NCI-H345 treated with DMSO at 0.1 percent for 48 hours (cell line): ENCODE results near the gene LTK.
A peak's percentile ranks its signal among the peaks of the same experiment; 100 is the strongest.

ENCODE experiments used
- DNase-seq: peaks from one replicate; lab custom pipeline; 2025; ENCODE audit not compliant: unreplicated experiment; lab: John Stamatoyannopoulos, UW

LTK gene

GRCh38 chr15:41499109-41499851, 14.3 kb downstream of the LTK start:
- DNase-seq, result no peak

- DNase-seq, result no peak
Measured at GRCh38 chr15:41498657-41499056, 15.0 kb downstream of the LTK start.

DNA sequence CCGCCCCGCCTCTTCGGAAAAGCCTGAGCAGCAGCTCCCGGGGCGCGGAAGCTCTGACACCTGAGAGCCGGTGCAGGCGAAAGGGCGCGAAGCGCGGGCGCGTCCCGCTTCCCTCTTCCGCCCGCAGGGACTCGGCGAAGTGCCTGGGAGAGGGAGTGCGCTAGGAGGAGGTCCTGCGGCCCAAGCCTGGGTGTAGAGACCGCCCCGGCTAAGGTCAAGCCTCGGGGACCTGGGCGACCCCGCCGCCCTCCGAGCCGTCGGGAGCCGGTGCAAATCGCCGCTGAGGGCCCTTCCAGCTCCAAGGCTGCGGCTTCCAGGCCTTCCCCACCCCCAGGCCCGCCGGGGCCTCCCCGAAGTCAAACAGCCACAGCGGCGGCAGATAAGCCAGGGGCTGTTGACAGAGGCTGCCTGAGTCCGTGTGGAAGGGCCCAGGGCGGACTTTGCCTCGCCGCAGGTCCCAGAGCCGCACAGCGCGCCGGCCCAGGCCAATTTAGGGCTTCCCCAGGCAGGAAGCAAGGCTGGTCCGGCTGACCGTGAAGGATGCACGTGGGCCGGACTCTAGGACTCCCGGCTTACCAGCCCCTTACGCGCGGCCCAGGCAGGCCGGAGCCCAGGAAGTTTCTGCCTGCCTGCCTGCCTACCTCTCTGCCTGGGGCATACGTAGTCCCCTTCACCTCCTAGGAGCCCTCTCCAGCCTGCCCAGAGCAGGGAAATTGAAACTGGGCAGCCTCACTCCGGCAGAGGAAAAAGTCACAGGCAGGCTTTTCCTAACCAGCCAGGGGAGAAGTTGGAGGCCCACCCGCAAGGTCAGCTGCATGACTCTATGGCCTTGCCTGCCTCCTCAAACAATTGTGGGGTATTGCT, 17.7 kb downstream of the LTK start:
- no peak for DNase-seq

GRCh38 chr15:41494922-41495735, 18.5 kb downstream of the LTK start:
- DNase-seq, result no peak

- DNase-seq, result no peak
Measured at GRCh38 chr15:41494190-41494921, 19.3 kb downstream of the LTK start.

- DNase-seq, result no peak
Measured at GRCh38 chr15:41493902-41494189, 19.8 kb downstream of the LTK start.

GRCh38 chr15:41493205-41493901, 20.3 kb downstream of the LTK start, which contains the start of gene ITPKA:
ITPKA (plus strand) TSS chr15:41493874; CDS start chr15:41493928, 54 bp downstream.
- peak; percentile 30 for DNase-seq

DNA sequence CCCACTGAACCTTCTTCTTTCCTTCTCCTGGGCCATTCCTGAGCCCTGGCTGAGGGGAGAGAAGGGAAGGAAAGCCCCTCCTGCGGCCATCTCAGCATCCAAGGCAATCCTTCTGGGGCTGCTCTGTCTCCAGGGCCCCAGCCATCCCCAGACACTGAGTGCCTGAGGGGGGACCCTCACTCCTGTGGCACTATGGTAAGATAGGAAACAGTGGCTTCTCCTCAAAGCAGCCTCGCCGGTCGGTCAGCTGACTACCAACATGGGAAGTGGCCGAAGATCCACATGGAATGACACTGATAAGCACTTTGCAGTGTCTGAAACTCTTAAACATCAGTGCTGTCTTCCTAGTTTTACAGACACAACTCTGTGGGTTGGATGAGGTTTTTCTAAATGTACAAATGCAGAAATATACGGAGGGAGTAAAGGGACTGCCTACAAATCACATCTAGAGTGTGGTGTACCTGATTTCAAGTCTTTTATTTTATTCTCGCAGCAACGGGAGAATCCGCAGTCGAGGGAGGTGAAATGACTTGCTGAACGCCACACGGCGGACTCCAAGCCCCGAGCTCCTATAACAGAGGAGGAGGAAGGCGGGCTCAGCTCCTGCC, 20.9 kb downstream of the LTK start:
- no peak for DNase-seq

GRCh38 chr15:41491889-41492288, 21.7 kb downstream of the LTK start:
- DNase-seq, result no peak

- no peak for DNase-seq
Measured at GRCh38 chr15:41490355-41490754, 23.3 kb downstream of the LTK start.

- DNase-seq, result no peak
Measured at GRCh38 chr15:41489641-41490040, 24.0 kb downstream of the LTK start.

- DNase-seq, result no peak
Measured at GRCh38 chr15:41487802-41488201, 25.8 kb downstream of the LTK start.

DNA sequence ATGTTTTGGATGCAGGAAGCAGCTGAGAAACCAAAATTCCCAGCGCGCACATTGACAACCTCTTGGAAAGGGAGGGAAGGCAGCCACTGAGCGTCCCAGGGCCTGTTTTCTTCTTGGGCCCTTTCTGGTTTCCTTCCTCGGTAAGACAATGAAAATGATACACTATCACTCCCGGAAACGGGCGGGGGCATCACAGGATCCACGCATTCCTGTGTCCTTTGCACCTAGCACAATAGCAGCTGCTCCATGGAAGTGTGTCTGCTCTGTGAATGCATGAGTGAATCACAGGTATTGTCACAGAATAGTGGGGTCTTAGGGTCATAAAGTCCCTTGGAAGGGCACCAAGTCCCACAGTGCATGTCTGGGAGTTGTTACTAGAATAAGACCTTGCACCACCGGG, 26.2 kb downstream of the LTK start:
- no peak for DNase-seq

GRCh38 chr15:41486286-41486685, 27.3 kb downstream of the LTK start:
- DNase-seq, result no peak

DNA sequence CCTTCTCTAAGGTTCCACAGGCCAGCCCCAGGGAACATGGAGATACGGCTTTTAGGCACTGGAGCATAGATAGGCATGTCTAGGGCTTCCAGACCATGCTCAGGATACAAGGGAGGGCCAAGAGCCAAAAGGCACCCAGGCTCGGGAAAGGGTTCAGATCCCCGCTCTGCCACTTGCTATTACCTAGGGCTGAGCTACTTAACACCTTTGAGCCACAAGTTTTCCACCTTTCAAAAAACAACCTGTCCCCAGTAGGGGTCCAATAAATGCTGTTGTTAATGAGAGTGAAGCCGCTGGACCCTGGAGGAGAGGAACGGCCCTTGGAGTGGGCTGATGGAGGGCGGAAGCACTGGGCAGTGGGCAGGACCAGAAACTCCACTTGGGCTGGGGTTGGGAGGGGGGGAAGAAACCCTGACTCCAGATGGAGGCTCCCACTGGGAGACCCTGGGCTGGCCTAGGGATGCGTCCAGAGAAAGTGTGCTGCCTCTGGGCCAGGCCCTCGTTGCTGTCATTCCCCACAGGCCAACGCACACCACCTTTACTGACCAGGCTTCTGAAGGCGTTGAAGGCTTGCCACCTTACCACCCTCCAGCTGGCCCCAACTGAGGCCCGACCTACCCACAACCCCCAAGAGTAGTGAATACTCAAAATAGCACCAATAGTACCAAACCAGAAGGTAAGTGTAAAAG, 28.5 kb downstream of the LTK start:
- DNase-seq, result no peak

DNA sequence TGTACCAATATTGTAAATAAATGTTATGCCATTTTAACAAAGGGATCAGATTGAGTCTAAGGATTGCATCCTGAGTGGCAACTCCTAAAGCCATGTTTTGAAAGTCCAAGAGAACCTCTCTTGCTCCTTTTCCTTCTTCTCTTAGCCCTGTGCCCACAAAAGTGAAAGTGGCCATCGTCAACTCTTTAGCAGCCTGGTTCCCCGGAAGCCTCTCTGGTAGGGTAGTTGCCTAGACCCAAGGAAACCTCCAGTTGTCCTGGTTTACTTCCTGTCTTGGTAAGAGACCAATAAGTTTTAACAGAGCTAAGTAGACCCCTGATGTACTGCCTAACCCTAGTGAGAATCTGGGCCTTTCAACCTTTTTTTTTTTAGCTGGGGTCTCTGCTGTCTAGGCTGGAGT, 30.1 kb downstream of the LTK start:
- no peak for DNase-seq

DNA sequence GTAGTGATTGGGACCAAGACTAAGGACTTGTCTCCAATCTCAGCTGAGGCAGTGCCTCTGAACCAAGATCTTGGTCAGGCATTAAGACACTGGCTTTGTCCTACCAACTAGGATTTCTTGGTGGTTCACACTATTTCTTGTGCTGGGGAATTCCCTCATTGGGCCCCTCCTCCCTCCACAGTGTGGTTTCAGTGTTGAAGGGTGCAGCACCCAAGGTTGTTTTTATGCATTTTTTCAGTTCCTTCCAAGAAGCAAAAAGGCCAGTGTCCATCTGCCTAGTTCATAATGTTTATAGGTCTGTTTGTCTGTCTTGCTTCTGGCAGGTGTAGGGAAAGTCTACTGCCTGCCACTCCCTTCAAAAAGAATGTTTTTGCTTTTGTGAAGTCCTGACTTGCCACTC, 30.5 kb downstream of the LTK start:
- no peak for DNase-seq

GRCh38 chr15:41482110-41482877, 31.3 kb downstream of the LTK start:
- no peak for DNase-seq
